Cardiac fibroblast (primary cell): ENCODE results near the gene ARHGAP24.

ENCODE experiments used
- DNase-seq, 2 donors: peaks; one replicate each; pipeline versions ENCODE4 v3.0.0 to v3.0.0-alpha.2; 2010; ENCODE audit warnings: low read depth in 2 of 2
- H3K4me3 ChIP-seq, 2 donors: replicated peaks in 1 of 2; 1 replicate in 1 of 2; 2 replicates in 1 of 2; pipeline ENCODE4 v1.5.1; 2011; ENCODE audit warnings: low read depth in 2 of 2, low read length in 2 of 2, mild to moderate bottlenecking in 2 of 2, moderate library complexity in 1 of 2
- TF ChIP-seq, protein P1 (sequence below): IDR thresholded peaks from one replicate; pipeline ENCODE4 v1.5.1; 2011; ENCODE audit warnings: low read depth, mild to moderate bottlenecking, low read length, inconsistent platforms

ARHGAP24 gene

DNA sequence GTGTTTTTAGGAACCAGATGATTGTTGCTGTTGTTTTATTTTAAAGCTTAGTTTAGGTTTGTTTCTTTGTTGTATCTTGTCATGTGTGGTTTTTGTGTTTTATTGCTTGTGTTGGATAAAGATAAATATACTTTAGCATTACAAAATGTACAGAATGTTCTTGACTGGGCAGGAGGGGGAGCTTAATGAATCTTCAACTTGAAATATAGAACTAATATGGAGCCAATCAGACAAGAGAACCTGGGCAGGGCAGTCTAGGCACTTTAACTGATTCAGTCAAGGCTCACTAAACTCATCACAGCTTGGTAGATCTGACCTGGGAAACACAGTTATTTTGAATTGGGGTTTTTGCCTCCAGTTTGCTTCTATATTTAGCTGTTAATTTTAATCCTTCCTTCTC is 304.2 kb downstream of the ARHGAP24 start:
- peak; percentile 76 to 86 for DNase-seq
- peak overlapping the region; percentile 39 to 61 for H3K4me3 ChIP-seq
- TF ChIP-seq, protein P1, sequence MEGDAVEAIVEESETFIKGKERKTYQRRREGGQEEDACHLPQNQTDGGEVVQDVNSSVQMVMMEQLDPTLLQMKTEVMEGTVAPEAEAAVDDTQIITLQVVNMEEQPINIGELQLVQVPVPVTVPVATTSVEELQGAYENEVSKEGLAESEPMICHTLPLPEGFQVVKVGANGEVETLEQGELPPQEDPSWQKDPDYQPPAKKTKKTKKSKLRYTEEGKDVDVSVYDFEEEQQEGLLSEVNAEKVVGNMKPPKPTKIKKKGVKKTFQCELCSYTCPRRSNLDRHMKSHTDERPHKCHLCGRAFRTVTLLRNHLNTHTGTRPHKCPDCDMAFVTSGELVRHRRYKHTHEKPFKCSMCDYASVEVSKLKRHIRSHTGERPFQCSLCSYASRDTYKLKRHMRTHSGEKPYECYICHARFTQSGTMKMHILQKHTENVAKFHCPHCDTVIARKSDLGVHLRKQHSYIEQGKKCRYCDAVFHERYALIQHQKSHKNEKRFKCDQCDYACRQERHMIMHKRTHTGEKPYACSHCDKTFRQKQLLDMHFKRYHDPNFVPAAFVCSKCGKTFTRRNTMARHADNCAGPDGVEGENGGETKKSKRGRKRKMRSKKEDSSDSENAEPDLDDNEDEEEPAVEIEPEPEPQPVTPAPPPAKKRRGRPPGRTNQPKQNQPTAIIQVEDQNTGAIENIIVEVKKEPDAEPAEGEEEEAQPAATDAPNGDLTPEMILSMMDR, result no peak

DNA sequence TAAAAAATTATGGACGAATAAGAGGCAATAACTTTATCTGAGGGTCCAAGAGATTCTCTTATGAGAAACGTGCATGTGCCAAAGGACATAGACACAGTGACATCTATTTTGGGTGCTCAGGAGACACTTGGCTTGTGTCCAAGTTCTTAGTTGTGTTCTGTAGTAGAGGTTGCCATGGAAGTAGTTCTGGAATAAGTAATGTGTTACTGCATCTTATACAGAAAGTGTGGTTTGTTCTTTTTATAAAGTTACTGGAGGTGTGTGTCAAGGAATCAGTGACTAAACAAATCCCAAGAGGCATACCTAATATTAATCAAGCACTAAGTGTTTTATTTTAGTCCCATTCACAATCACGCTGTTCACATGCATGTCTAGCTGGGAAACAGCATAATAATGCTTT is 305.7 kb downstream of the ARHGAP24 start:
- H3K4me3 ChIP-seq, result peak overlapping the region in 1 of 2 donors; percentile 48
- TF ChIP-seq, protein P1, result no peak
- DNase-seq, result peak; percentile 80 to 87

DNA sequence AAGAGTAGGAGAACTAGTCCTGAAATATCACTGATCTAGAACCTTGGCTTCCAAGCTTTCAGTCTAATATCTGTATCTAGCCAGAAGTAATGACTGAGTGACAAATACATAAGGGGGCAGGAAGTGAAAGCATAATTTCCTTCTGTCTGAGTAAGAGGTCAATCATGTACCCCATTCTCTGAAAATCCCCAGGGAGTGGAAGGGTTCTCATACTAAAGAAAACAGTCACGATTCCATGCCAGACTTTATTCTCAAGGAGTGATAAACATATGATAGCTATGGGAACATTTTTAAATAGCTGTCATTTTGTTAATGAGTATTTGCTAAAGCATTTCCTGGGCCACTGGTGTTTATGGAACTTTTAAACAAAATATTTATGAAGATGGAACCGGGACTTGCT is 308.5 kb downstream of the ARHGAP24 start:
- no peak overlapping the region for H3K4me3 ChIP-seq
- TF ChIP-seq, protein P1, result no peak
- peak; percentile 95 to 99 for DNase-seq

DNA sequence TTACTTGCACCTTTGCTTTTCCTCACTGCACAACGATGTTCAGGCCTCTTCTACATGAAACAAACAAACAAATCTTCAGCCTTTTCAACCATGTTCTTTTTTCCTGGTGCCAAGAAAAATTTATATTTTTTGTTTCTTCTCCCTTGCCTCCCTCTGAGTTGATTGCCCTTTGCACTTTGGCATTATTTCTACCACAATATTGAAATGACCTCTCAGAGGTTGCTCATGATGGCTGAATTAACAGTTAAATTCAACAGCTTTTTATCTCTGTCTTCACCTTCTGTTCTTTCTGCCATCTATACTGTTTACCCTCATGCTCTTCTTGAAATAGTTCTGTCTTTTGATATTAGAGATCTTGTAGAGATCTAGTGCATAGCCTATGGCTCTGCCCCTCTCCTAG is 308.9 kb downstream of the ARHGAP24 start:
- no peak for DNase-seq
- TF ChIP-seq, protein P1, result no peak

DNA sequence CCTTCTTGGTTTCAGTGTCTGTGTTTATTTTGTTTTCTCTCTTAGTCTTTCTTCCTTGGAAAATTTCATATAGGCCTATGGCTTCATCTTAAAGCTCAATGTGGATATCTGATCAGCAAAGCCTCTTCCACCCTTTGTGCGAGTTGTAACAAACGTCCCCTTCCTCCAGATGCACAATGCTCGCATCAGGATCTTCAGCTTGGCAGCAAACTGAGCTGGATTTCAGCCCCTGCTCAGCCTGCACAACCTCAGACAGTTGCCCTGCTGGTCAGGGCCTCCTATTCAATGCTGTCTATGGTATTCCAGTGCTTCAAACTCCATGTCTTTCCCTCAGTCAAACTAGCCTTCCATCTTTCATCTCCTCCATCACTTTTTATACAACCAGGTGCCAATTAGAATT is 309.4 kb downstream of the ARHGAP24 start:
- H3K4me3 ChIP-seq, result no peak overlapping the region
- DNase-seq, result peak; percentile 29 to 47
- TF ChIP-seq, protein P1, result no peak

More for the DNA sequence above, 308.9 kb downstream of the ARHGAP24 start:
- peak overlapping the region in 1 of 2 donors; percentile 1 for H3K4me3 ChIP-seq

DNA sequence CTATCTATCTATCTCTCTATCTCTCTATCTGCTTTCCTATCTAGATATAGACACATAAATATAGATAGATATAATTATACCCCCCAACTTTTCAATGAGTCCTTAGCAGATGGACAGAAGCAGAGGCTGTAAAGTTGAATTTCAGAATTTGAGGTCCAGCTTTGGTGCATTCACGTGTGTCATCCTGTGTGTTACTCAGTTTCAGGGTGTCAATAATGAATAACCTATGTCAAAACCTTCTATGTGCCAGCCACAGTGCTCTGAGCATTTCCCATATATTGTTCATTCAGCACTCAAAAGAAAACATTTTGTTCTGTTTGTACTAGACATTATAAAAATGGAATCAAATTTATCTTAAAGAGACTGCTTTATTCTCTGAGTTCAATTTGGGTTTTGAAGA is 310.0 kb downstream of the ARHGAP24 start:
- no peak for DNase-seq
- TF ChIP-seq, protein P1, result no peak

DNA sequence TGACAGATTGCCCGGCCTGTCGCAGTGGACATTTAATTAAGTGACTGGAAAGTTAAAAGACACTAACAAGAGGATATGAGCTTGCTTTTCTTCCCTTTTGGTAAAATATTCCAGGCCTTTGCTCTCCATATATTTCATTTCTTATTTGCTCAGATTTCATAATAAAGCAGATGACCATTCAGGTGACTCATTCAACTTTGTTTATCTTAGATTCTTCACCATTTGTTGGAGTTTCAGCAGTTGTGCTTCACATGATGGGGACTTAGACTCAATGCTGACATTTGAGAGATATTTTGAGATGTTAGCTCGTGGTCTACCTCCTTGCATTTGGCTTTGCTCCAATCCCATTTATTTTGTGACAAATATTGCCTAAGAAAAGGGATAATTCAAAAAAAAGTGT is 312.2 kb downstream of the ARHGAP24 start:
- peak; percentile 75 to 91 for DNase-seq
- TF ChIP-seq, protein P1, result no peak
- no peak overlapping the region for H3K4me3 ChIP-seq

More for the DNA sequence above, 310.0 kb downstream of the ARHGAP24 start:
- H3K4me3 ChIP-seq, result no peak overlapping the region
